ENCODE measurements around the gene MAGED1.

Gene MAGED1

GRCh38 chrX:51892921-51893745, at the start of gene MAGED1:
Gene MAGED1, plus strand, starts transcription at chrX:51893623. Its CDS starts 682 bp downstream, at chrX:51894305.
- peak; percentile 97 for DNase-seq

GRCh38 chrX:51847463-51847862, 46.0 kb upstream of the MAGED1 start:
- DNase-seq = no peak

DNA sequence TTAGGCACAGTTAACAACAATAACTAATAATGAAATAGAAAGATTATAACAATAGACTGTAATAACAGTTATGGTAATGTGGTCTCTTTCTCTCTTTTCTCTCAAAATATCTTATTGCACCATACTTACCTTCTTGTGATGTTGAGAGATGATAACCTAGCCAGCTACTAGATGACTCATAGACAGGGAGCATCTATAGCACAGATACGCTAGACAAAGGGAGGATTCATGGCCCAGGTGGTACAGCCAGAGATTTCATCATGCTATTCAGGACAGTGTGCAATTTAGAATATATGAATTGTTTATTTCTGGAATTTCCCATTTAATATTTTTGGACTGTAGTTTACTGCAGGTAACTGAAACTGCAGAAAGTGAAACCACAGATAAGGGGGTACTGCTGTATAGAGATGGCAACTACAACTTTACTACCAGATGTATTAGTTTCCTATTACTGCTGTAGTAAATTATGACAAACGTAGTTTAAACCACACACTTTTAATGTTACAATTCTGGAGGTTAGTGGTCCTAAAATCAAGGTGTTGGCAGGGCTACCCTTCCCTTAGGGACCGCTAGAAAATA, 41.8 kb upstream of the MAGED1 start:
- DNase-seq = no peak

DNA sequence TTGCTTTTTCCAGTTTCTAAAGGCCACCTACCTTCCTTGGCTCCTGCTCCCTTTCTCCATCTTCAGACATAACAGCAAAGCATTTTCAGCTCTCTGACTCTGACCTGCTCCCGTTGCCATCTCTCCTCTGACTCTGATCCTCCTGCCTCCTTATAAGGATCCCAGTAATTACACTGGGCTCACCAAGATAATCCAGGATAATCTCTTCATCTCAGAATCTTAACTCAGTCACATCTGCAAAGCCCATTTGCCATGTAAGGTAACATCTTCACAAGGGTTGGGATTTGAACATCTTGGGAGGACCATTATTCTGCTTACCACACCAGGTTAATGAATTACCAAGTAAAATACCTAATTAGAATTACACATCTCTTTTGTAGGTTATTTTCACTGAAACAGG, 41.3 kb upstream of the MAGED1 start:
- no peak for DNase-seq

- DNase-seq = no peak
Measured at GRCh38 chrX:51852621-51853020, 40.8 kb upstream of the MAGED1 start.

- no peak for DNase-seq
Measured at GRCh38 chrX:51853251-51853650, 40.2 kb upstream of the MAGED1 start.

GRCh38 chrX:51855698-51856097, 37.7 kb upstream of the MAGED1 start:
- no peak for DNase-seq

DNA sequence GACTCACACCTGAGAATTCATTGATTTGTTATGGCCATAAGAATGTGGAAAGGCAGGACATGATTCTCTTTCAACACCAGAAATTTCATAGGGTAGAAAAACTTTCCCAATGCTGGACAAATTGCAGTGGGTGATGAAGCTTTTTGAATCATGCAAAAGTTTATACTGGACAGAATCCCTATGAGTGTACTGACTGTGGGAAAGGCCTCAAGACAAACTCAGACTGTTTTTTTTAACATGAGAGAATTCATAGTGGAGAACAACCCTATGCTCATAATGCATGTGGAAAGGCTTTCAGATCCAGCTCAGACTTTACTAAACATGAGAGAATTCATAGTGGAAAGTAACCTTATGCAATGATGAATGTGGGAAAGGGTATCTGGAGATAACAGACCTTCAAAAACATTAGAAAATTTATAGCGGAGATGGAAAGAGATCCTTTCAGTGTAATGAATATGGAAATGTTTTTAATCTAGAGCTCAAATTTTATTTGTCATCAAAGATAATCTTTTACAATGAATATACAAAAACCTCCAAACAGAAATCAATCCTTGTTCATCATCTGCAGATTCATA, 36.2 kb upstream of the MAGED1 start:
- no peak for DNase-seq

GRCh38 chrX:51860679-51861078, 32.7 kb upstream of the MAGED1 start:
- no peak for DNase-seq

DNA sequence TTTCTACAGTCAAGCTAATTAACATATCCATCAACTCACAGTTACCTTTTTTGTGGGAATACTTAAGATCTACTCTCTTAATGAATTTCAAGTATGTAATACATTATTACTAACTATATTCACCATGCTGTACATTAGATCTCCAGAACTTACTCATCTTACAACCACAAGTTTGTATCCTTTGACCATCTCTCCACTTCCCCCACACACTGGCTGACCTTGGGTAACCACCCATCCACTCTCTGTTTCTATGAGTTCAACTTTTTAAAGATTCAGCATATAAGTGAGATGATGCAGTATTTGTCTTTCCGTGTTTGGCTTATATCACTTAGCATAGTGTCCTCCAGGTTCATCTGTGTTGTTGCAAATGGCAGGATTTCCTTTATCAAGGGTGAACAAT, 30.5 kb upstream of the MAGED1 start:
- no peak for DNase-seq

DNA sequence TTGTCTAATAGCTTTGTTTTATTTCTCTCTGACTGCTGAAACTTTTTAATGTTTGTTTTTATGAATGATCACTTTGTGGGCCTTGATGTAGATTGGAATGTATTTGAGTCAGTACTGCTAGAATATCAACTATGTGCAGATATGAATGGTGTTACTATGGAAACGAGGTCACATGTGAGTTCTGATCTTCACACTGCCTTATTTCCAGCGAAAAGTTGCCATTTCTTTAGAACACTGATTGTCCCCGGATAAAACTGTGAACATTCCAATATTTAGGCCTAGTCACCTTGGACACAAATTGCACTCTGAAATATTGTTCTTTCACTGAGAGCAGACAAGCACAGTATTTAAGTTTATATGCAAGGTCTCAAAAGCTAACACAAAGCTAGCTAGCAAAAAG, 27.2 kb upstream of the MAGED1 start:
- no peak for DNase-seq

GRCh38 chrX:51867626-51868025, 25.8 kb upstream of the MAGED1 start:
- no peak for DNase-seq

DNA sequence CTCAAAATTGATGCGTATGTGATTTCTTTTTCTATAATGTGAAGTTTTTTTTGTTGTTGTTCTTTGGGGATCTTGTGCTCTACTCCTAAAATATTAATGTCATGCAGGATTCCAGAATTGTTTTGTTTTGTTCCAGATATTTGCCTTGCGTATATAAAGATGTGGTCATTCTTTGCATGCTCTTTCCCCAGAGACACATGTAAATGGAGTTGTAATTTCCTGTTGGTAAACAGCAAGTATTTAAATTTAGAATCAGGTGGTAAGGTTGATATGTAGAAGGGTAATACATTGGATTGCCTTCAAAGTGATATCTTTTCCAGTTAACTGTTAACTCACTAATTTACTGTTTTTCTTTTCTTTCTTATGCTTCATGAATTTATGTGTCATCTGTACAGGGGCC, 23.1 kb upstream of the MAGED1 start:
- no peak for DNase-seq

DNA sequence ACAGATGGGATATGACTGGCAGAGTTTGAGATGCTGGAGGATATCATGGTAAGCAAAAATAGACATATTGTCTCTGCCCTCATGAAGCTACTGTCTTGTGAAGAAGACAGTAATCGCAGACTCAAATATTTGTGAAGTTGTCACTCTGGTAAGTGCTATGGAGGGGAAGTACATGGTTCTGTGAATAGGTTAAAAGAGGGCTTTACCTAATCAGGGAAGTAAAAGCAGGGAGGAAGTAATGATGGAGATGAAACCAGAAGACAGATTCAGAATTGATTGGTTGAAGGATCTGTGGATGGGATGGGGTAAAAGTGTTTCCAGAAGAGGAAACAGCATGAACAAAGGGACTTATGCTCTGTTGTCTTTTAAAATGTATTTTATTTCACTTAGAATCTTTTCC, 19.3 kb upstream of the MAGED1 start:
- no peak for DNase-seq

DNA sequence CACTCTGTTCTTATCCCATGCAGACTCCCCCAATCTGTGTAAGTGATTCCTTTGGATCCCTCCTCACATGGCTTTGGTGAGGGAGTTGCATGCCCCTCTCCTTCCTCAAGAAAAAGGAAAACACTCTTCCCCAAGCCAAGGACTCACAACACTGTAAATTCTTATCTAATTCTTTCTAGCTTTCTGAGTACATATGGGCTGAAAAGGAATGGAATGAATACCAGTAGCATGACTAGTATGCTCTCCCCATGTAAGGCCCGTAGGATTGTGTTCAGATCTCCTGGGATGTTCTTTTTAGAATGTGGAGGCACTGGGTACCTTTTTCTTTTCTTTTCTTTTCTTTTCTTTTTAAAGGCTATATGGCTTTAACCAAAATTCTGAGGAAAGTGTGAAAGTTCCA, 17.0 kb upstream of the MAGED1 start:
- DNase-seq = no peak

DNA sequence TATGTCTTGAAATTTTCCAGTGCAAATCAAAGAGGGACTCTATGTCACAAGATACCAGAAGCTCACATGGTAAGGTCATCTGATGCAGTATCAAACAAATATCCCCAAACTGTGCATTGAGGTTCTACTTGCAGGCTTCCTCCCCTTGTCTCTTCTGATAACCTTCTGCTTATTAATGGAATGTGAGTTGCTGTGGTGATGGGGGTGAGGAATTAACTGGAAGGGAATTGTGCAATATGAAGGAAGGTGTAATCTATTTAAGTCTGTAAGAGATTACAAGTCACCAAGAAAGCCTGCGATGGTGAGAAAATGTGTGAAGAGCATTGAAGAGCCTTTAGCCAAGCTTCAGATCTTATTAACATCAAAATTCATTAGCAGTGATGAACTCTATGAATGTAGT, 15.4 kb upstream of the MAGED1 start:
- no peak for DNase-seq

- no peak for DNase-seq
Measured at GRCh38 chrX:51889851-51890250, 3.6 kb upstream of the MAGED1 start.

GRCh38 chrX:51891245-51891644, 2.2 kb upstream of the MAGED1 start:
- no peak for DNase-seq

DNA sequence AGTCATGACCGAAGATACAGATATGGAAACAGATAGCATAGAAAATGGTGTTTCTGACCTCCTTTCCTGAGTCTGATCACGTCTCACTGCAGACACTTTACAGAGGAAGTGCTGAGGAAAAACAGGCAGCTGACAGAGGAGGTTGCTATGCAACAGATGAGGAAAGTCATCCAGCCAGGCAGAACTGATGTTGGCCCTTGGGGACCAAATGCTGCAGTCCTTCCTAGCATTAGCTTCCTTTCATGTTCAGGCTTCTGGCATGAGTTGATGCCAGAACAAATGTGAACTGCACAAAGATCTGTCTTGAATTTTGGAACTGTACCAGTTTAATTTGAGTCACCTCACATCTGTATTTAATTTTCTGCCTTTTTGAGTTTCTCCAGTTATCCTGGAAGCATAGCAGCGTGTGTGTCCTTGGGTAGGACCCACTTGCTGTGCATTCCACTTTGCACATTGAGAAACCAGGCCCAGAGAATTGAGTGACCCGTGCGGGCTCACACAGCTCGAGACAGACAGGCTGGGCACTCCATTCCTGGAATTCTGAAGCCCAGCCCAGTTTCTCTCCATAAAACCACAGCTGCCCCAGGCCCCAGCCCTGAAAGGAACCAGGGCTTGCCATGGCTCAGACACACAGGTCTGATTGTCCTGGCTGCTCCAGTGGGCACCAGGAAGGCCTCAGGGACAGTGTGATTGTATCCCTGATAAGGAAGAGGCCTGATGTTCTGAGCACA, 1.4 kb upstream of the MAGED1 start:
- DNase-seq = peak; percentile 81

DNA sequence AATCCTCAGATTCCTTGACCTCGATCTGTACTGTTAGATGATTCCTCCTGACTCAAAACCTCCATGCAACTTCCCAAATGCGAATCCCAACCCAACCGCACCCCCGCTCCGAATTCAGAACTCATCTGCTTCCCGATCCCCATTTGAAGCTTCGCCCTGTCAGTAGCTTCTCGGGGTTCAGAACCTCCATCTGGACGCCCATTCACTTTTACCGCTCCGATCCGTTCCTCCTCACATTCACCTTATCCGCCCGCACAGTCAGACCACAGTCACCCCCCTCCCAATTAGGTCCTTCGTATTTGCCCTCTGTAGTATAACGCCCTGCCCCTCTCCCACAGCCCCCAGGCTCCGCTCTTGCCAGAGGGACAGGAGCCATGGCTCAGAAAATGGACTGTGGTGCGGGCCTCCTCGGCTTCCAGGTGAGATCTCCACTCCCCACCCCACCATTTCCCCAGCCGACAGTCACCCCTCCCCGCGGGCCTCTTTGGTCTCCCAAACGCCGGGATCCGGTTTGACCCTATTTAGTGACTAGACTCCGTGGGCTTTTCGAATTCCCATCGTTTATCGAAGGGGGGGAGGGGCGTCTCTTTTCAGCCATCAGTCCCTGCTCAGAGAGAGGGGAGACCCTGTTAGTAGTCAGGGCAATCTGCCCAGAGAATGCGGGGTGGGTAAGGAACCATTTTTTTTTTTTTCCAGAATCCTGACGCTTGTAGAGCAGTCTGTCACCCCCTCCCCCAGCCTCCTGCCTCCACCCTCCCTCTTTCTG, 691 bp downstream of the MAGED1 start:
- DNase-seq = peak; percentile 72

- DNase-seq = peak; percentile 57
Measured at GRCh38 chrX:51894697-51895336, 1.4 kb downstream of the MAGED1 start.

GRCh38 chrX:51896626-51897025, 3.2 kb downstream of the MAGED1 start:
- DNase-seq = no peak

All from left hindlimb (tissue), 1 donor.